Measurements from ENCODE around the gene UPK2. TPM values are rescaled to one million over a fixed set of nuclear protein-coding genes. Genes with fewer than 3 reads are reported as not detected.

The UPK2 gene
- polyA plus RNA-seq, 1 of the 3 experiments (the other 2 are of a cell fraction), result 0.15 TPM

DNA sequence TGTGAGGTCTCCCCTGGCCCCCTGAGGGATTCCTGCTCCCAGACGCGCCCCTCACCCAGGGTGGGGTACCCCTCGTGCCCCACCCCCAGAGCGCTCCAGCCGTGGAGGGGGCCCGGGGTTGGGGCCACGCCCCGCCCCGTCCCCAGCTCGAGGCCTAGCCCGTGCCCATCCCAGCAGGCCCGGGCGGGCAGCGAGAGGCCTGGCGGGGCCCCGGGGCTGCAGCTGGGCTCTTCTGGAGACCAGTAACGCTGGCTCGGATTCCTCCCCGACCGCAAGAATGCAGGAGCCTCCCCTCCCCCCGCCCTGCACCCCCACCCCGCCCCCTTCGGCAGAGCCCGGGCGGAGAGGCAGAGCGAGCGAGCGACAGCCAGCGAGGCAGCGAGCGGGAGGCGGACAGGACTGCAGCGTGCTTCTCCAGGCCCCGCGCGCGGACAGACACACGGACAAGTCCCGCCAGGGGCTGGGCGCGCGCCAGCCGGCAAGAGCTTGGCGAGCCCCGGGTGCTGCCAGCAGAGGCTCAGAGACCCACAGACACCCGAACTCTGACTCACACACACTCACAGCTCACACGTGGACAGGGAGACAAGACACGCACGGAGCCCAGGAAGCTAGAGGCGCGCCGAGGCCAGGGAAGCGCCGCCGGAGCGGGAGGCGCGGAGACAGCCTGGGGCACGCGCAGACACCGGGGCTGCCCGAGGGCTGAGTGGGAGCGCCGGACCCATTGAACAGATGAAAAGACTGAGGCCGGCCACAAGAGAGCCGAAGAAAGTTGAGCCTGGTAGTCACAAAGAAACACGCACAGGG, 45.6 kb upstream of the UPK2 start (continued):
- TF ChIP-seq CHD2 (IDR thresholded peaks at IDR 0.05; ENCODE audit: low read length, partially characterized antibody), result no peak
- TF ChIP-seq, protein P1, sequence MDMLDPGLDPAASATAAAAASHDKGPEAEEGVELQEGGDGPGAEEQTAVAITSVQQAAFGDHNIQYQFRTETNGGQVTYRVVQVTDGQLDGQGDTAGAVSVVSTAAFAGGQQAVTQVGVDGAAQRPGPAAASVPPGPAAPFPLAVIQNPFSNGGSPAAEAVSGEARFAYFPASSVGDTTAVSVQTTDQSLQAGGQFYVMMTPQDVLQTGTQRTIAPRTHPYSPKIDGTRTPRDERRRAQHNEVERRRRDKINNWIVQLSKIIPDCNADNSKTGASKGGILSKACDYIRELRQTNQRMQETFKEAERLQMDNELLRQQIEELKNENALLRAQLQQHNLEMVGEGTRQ (IDR thresholded peaks at IDR 0.05; ENCODE audit: borderline replicate concordance, low read depth, low read length), result no peak
- TF ChIP-seq GABPA (IDR thresholded peaks at IDR 0.05; ENCODE audit: low read depth), result no peak
- peak; percentile 50; the same call in 1 of the 2 replicates for TF ChIP-seq TEAD4 (IDR thresholded peaks at IDR 0.05; ENCODE audit: borderline replicate concordance, insufficient read depth)
- no peak for TF ChIP-seq SIN3A (IDR thresholded peaks at IDR 0.05; ENCODE audit: borderline replicate concordance, low read depth, low read length)
- TF ChIP-seq, protein P2, sequence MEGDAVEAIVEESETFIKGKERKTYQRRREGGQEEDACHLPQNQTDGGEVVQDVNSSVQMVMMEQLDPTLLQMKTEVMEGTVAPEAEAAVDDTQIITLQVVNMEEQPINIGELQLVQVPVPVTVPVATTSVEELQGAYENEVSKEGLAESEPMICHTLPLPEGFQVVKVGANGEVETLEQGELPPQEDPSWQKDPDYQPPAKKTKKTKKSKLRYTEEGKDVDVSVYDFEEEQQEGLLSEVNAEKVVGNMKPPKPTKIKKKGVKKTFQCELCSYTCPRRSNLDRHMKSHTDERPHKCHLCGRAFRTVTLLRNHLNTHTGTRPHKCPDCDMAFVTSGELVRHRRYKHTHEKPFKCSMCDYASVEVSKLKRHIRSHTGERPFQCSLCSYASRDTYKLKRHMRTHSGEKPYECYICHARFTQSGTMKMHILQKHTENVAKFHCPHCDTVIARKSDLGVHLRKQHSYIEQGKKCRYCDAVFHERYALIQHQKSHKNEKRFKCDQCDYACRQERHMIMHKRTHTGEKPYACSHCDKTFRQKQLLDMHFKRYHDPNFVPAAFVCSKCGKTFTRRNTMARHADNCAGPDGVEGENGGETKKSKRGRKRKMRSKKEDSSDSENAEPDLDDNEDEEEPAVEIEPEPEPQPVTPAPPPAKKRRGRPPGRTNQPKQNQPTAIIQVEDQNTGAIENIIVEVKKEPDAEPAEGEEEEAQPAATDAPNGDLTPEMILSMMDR (IDR thresholded peaks at IDR 0.05), result no peak
- no peak for TF ChIP-seq EZH2phosphoT487 (IDR thresholded peaks at IDR 0.05; ENCODE audit: borderline replicate concordance, low read depth)
- peak; percentile 54; the same call in 1 of the 2 replicates for TF ChIP-seq NFIC (IDR thresholded peaks at IDR 0.05; ENCODE audit: borderline replicate concordance)
- no peak for TF ChIP-seq POLR2AphosphoS5 (IDR thresholded peaks at IDR 0.05; ENCODE audit: low read depth, low read length)

DNA sequence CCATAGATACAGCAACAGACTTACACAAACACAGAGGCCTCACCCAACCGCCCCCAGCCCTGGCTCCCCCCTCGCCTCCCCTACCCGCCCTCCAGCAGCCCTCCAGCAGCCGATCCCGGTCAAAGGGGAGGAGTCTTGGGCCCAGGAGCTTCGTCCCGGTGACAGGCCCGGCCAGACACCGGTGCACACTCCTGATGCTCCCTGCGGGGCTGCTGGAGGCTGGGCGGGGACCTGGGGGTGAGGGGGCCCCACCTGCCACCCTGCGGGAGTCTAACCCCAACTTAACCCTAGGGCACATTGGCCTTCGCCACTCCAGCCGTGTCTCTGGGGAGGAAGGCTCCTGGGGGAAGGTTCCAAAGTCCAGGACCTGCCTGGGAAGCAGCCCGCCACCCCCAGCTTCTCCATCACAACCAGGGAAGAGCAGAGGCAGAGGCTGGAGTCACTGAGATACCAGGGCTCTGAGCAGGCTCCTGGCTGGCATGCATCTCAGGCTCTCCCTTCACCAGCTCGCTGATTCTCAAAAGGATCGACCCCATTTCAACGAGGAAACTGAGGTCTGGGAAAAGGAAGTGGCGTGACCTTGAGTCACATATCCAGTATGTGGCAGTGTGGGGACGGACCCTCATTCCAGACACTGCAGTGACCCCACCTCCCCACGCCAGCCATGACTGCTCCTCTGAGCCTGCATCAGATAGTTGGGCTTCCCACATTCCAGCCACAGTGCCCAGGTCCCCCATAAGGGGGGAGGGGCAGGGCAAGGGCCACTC, 44.8 kb upstream of the UPK2 start:
- whole genome bisulfite sequencing (ENCODE audit: low lambda C conversion rate), result 26% methylated on average over 7 of the region's 21 CpGs
- no peak for TF ChIP-seq CHD2 (IDR thresholded peaks at IDR 0.05; ENCODE audit: low read length, partially characterized antibody)
- no peak for TF ChIP-seq RAD21 (IDR thresholded peaks at IDR 0.05; ENCODE audit: low read length)
- no peaks in the 10 kb centered on the region for H3K27me3 ChIP-seq (ENCODE audit: insufficient read depth)
- no peaks in the 10 kb centered on the region for H3K9me3 ChIP-seq
- peaks cover 62% of the 10 kb centered on the region for H3F3A ChIP-seq (replicated peaks; ENCODE audit: insufficient read depth)
- peaks cover 80 to 87% of the 10 kb centered on the region in 2 experiments for H3K4me1 ChIP-seq (ENCODE audit: control insufficient read depth in 1 of 2, insufficient read depth in 2 of 2, low read depth in 1 of 2, low read length in 1 of 2)
- H2AFZ ChIP-seq (ENCODE audit: low read depth), result no peak overlapping the region
- peaks cover 8% of the 10 kb centered on the region; the same call in 1 of the 2 replicates for H4K20me1 ChIP-seq (ENCODE audit: insufficient read depth)
- peak overlapping the region; percentile 87 to 100 for H3K27ac ChIP-seq (ENCODE audit: low read depth in 2 of 2, low read length in 1 of 2)
- POLR2A ChIA-PET, result no interaction called here
- no peaks in the 10 kb centered on the region for H3K9me2 ChIP-seq
- DNase-seq, result no peak
- peaks cover 92% of the 10 kb centered on the region for H3K79me2 ChIP-seq (ENCODE audit: insufficient read depth)
- peak overlapping the region; percentile 89 for H3K4me2 ChIP-seq
- CTCF ChIA-PET, result interaction anchor here (0.8 to 9.7 kb wide), 3 partner anchors 45 to 221 kb away, joined by 3 to 112 read pairs (median 4); partner anchors contain the start of gene UPK2
- H3K9ac ChIP-seq, result peak overlapping the region; percentile 80
- H3K36me3 ChIP-seq (replicated peaks in 1 of 2; ENCODE audit: control insufficient read depth in 1 of 2, insufficient read depth in 2 of 2, low read length in 1 of 2), result peaks cover 5 to 15% of the 10 kb centered on the region in 2 experiments
- peak overlapping the region; percentile 4 to 8; a peak in 2 of 4 replicates for H3K4me3 ChIP-seq (ENCODE audit: low read depth in 2 of 2, low read length in 1 of 2)
